Breast epithelium (tissue), 3 donors: ENCODE results near the gene SEC61A2.

Source experiments
- POLR2A ChIP-seq: fragments of 450-650 bp; IDR thresholded peaks from one replicate; pipeline ENCODE4 v1.6.1; 2016; ENCODE audit warnings: antibody characterized with exemption, mild to moderate bottlenecking, moderate library complexity
- TF ChIP-seq, protein P1 (sequence below), 3 donors: fragments of 450-650 bp; IDR thresholded peaks; one replicate each; pipeline ENCODE4 v1.5.1; 2016 to 2017; ENCODE audit warnings: antibody characterized with exemption in 3 of 3, mild to moderate bottlenecking in 3 of 3, moderate library complexity in 3 of 3

DNA sequence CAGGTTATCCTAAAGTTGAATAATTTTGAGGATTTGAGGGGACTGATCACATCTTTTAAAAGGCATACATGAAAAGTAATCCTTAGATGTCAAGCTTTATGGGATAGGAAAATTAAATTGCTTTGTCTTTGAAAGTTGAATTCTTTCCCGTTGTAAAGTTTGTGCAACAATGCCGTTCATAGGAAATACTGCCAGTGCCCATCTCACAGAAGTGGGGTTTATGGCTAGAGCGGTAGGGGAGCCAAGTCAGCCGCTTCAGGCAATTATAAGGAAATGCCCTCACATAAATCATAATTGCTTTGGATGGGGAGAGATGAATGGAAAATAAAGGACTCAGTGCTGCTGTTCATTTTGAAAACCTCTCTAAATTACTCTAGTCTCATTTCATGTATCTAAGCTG lies 84.6 kb downstream of the SEC61A2 start:
- TF ChIP-seq POLR2A, result no peak
- TF ChIP-seq, protein P1, sequence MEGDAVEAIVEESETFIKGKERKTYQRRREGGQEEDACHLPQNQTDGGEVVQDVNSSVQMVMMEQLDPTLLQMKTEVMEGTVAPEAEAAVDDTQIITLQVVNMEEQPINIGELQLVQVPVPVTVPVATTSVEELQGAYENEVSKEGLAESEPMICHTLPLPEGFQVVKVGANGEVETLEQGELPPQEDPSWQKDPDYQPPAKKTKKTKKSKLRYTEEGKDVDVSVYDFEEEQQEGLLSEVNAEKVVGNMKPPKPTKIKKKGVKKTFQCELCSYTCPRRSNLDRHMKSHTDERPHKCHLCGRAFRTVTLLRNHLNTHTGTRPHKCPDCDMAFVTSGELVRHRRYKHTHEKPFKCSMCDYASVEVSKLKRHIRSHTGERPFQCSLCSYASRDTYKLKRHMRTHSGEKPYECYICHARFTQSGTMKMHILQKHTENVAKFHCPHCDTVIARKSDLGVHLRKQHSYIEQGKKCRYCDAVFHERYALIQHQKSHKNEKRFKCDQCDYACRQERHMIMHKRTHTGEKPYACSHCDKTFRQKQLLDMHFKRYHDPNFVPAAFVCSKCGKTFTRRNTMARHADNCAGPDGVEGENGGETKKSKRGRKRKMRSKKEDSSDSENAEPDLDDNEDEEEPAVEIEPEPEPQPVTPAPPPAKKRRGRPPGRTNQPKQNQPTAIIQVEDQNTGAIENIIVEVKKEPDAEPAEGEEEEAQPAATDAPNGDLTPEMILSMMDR (IDR thresholded peaks at IDR 0.05), result no peak
